Adrenal gland (tissue), 12 donors: ENCODE measurements around the gene KLHL29. TPM values are rescaled to one million over a fixed set of nuclear protein-coding genes. Genes with fewer than 3 reads are reported as not detected.

ENCODE experiments used
- DNase-seq, 7 donors: peaks; one replicate each; pipeline ENCODE4 v3.0.0-alpha.2; 2019 to 2020
- H3K27ac ChIP-seq, 5 donors: fragments of 200-600 bp; sonication (generic) in 4 of 5; 1 replicate in 3 of 5; 2 replicates in 2 of 5; pipeline versions ENCODE4 v1.5.1 to v1.8.0; 2016 to 2020; ENCODE audit warnings: mild to moderate bottlenecking in 1 of 5
- H3K27me3 ChIP-seq: fragments of 200-600 bp; 2 replicates; pipeline ENCODE4 v1.8.0; 2021
- H3K36me3 ChIP-seq, 2 donors: fragments of 200-600 bp; replicated peaks in 1 of 2; 1 replicate in 1 of 2; 2 replicates in 1 of 2; pipeline versions ENCODE4 v1.5.1 to v1.8.0; 2018 to 2022
- H3K4me1 ChIP-seq, 2 donors: fragments of 200-600 bp; replicated peaks in 1 of 2; 1 replicate in 1 of 2; 2 replicates in 1 of 2; pipeline versions ENCODE4 v1.5.1 to v1.8.0; 2018 to 2021
- H3K4me3 ChIP-seq, 4 donors: fragments of 200-600 bp; sonication (generic) in 3 of 4; one replicate each; pipeline ENCODE4 v1.5.1; 2016 to 2018
- H3K9me3 ChIP-seq, 3 donors: fragments of 200-600 bp; sonication (generic) in 1 of 3; replicated peaks in 1 of 3; 1 replicate in 2 of 3; 2 replicates in 1 of 3; pipeline versions ENCODE4 v1.5.1 to v1.8.0; 2016 to 2021
- CTCF ChIP-seq, 6 experiments: fragments of 450-650 bp in 4 of 6; fragments of 200-600 bp in 2 of 6; sonication (generic) in 1 of 6; IDR thresholded peaks; 1 replicate in 5 of 6; 2 replicates in 1 of 6; pipeline versions ENCODE4 v1.5.1 to v1.8.0; 2016 to 2021; ENCODE audit warnings: antibody characterized with exemption in 6 of 6, mild to moderate bottlenecking in 2 of 6, moderate library complexity in 1 of 6
- POLR2A ChIP-seq, 2 donors: fragments of 450-650 bp; IDR thresholded peaks; one replicate each; pipeline ENCODE4 v1.6.1; 2017; ENCODE audit warnings: antibody characterized with exemption in 2 of 2, mild to moderate bottlenecking in 2 of 2, moderate library complexity in 1 of 2
- WGBS, 4 donors: extraction: QIAGEN DNeasy Blood & Tissue Kit in 2 of 4; methylation state at CpG; one replicate each; pipeline versions ENCODE4 v1.1.5 to v1.1.7; 2013 to 2017; 5-methylcytosine and 5-hydroxymethylcytosine counted together
- intact Hi-C, 2 donors: fragments of 100-400 bp; cut with DNase I; formaldehyde crosslinking; loops; one replicate each; pipeline versions ENCODE4 v1.14.1 to v1.15.0; 2022 to 2023
- polyA plus RNA-seq, 3 donors: library from polyadenylated mRNA; stranded (reverse); fragments of 200-250 nt in 2 of 3; fragments of 350-450 nt in 1 of 3; fragmentation: Illumina TruSeq in 1 of 3; extraction: RNeasy Lipid Tissue Mini Kit (QIAGEN cat#74804) in 1 of 3; gene quantifications; one replicate each; pipeline ENCODE4 v1.2.3, GENCODE V29; 2013 to 2014
- total RNA-seq, 9 donors: library from RNA; depleted of rRNA in 4 of 9; stranded (reverse); fragments of >200 nt in 4 of 9; fragments of 120-200 nt in 1 of 9; fragmentation: NEBNext Ultra II Directional in 1 of 9; extraction: Animal tissue kit (Norgen Biotek cat#: 25700) in 1 of 9; gene quantifications; one replicate each; pipeline versions ENCODE4 v1.1.0 to v1.2.4, GENCODE V29; 2013 to 2023
- donor health status: healthy with polysubstance abuse.
- donor health status: Bipolar disorder and iron deficiency.
- donor health status: DM: yes; HTN: yes; CAD: no.
- donor health status: DM: no; HTN: no; CAD: no.
- donor health status: DM: no; HTN: no; CAD: no.
- donor health status: DM: yes; HTN: yes; CAD: no.

Gene KLHL29
- total and polyA plus RNA-seq, 12 donors = 1.9 to 24.5 (median 15.7) TPM

- H3K4me1 ChIP-seq = peaks cover 23 to 56% of the 10 kb centered on the region in 2 donors
- H3K9me3 ChIP-seq = no peaks in the 10 kb centered on the region
- no peaks in the 10 kb centered on the region for H3K27me3 ChIP-seq
- TF ChIP-seq POLR2A (IDR thresholded peaks at IDR 0.05) = no peak
- peak in 1 of 6 experiments; percentile 22 for TF ChIP-seq CTCF (IDR thresholded peaks at IDR 0.05)
- no peak for DNase-seq
- intact Hi-C loops = no loop called here
- no peaks in the 10 kb centered on the region for H3K36me3 ChIP-seq
- peak overlapping the region in 2 of 5 donors; percentile 44 to 59 for H3K27ac ChIP-seq
- 59 to 80% (median 66%) methylated on average over 4 to 11 of the region's 11 CpGs; no CpG with 5 or more reads in 1 of the 4 donors for WGBS, 4 donors
- no peak overlapping the region for H3K4me3 ChIP-seq
These were observed 160.4 kb downstream of the KLHL29 start for GRCh38 chr2:23545396-23545795.

- WGBS, 4 donors = 70 to 83% (median 82%) methylated on average over 2 to 3 of the region's 3 CpGs
- TF ChIP-seq CTCF (IDR thresholded peaks at IDR 0.05) (no peak), POLR2A (IDR thresholded peaks at IDR 0.05) (no peak)
- intact Hi-C loops = no loop called here
- no peak overlapping the region for H3K4me3 ChIP-seq
- no peak for DNase-seq
- H3K4me1 ChIP-seq = peaks cover 23 to 54% of the 10 kb centered on the region in 2 donors
- no peaks in the 10 kb centered on the region for H3K9me3 ChIP-seq
- H3K27me3 ChIP-seq = no peaks in the 10 kb centered on the region
- peak overlapping the region in 2 of 5 donors; percentile 44 to 59 for H3K27ac ChIP-seq
- H3K36me3 ChIP-seq = no peaks in the 10 kb centered on the region
These were observed 160.8 kb downstream of the KLHL29 start for GRCh38 chr2:23545811-23546210.

GRCh38 chr2:23546913-23547312, 161.9 kb downstream of the KLHL29 start:
- no peak for TF ChIP-seq CTCF (IDR thresholded peaks at IDR 0.05)
- TF ChIP-seq POLR2A (IDR thresholded peaks at IDR 0.05) = no peak
- H3K4me3 ChIP-seq = no peak overlapping the region

GRCh38 chr2:23547725-23548124, 162.7 kb downstream of the KLHL29 start:
- H3K4me3 ChIP-seq = no peak overlapping the region
- H3K36me3 ChIP-seq = no peaks in the 10 kb centered on the region
- 65 to 71% (median 70%) methylated on average over 5 to 6 of the region's 6 CpGs for WGBS, 4 donors
- intact Hi-C loops = no loop called here
- peaks cover 9 to 41% of the 10 kb centered on the region in 2 donors for H3K4me1 ChIP-seq
- H3K9me3 ChIP-seq = no peaks in the 10 kb centered on the region
- H3K27me3 ChIP-seq = no peaks in the 10 kb centered on the region
- TF ChIP-seq CTCF (IDR thresholded peaks at IDR 0.05) = no peak
- no peak for TF ChIP-seq POLR2A (IDR thresholded peaks at IDR 0.05)
- DNase-seq = no peak
- peak overlapping the region in 1 of 5 donors; percentile 17 for H3K27ac ChIP-seq

More at GRCh38 chr2:23546913-23547312, 161.9 kb downstream of the KLHL29 start:
- WGBS, 4 donors = 89 to 100% (median 93%) methylated on average over 7 to 13 of the region's 13 CpGs
- intact Hi-C loops = no loop called here
- H3K9me3 ChIP-seq = no peaks in the 10 kb centered on the region
- no peaks in the 10 kb centered on the region for H3K36me3 ChIP-seq
- no peaks in the 10 kb centered on the region for H3K27me3 ChIP-seq
- H3K27ac ChIP-seq = no peak overlapping the region
- DNase-seq = no peak
- peaks cover 17 to 49% of the 10 kb centered on the region in 2 donors for H3K4me1 ChIP-seq
